PC-3 (cell line): ENCODE results near the gene ABCA7.

Experiments used
- CTCF ChIP-seq: fragments of 300-600 bp; sonication (generic); conservative IDR thresholded peaks from 2 replicates; pipeline ENCODE4 v1.5.1; 2017; ENCODE audit warnings: antibody characterized with exemption, low read depth, mild to moderate bottlenecking, low read length
- EZH2 ChIP-seq: fragments of 300-600 bp; sonication (generic); IDR thresholded peaks from one replicate; pipeline ENCODE4 v1.6.1; 2017; ENCODE audit warnings: antibody characterized with exemption, mild to moderate bottlenecking, low read length; ENCODE audit not compliant: unreplicated experiment
- EZH2phosphoT487 ChIP-seq: fragments of 300-600 bp; sonication (generic); IDR thresholded peaks from 2 replicates; pipeline ENCODE4 v1.6.1; 2018; ENCODE audit warnings: mild to moderate bottlenecking, antibody characterized with exemption, low read length, borderline replicate concordance

GRCh38 chr19:1113030-1113985, 73.4 kb downstream of the ABCA7 start:
- TF ChIP-seq CTCF (peak; percentile 66), EZH2phosphoT487 (no peak), EZH2 (no peak)
